ENCODE measurements around the gene PLA2G2C.

GRCh38 chr1:20141466-20141865, 44.9 kb downstream of the PLA2G2C start:
- TF ChIP-seq, protein P1, sequence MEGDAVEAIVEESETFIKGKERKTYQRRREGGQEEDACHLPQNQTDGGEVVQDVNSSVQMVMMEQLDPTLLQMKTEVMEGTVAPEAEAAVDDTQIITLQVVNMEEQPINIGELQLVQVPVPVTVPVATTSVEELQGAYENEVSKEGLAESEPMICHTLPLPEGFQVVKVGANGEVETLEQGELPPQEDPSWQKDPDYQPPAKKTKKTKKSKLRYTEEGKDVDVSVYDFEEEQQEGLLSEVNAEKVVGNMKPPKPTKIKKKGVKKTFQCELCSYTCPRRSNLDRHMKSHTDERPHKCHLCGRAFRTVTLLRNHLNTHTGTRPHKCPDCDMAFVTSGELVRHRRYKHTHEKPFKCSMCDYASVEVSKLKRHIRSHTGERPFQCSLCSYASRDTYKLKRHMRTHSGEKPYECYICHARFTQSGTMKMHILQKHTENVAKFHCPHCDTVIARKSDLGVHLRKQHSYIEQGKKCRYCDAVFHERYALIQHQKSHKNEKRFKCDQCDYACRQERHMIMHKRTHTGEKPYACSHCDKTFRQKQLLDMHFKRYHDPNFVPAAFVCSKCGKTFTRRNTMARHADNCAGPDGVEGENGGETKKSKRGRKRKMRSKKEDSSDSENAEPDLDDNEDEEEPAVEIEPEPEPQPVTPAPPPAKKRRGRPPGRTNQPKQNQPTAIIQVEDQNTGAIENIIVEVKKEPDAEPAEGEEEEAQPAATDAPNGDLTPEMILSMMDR (IDR thresholded peaks at IDR 0.05) = no peak
- TF ChIP-seq POLR2A (IDR thresholded peaks at IDR 0.05) = no peak
